Measurements from ENCODE around the gene KLC3.

- no peak for TF ChIP-seq CTCF (IDR thresholded peaks at IDR 0.05)
- no peak for TF ChIP-seq POLR2A (IDR thresholded peaks at IDR 0.05)
- TF ChIP-seq POLR2AphosphoS5 (IDR thresholded peaks at IDR 0.05): no peak
These were observed 37.1 kb upstream of the KLC3 start for GRCh38 chr19:45303269-45304060.
